ENCODE results near the gene SFR1.
"Not testable (repeated sequence)": the region's sequence is repeated elsewhere in the genome, so short reads cannot be mapped to it uniquely, and the experiment has no call there.

SFR1 gene

DNA sequence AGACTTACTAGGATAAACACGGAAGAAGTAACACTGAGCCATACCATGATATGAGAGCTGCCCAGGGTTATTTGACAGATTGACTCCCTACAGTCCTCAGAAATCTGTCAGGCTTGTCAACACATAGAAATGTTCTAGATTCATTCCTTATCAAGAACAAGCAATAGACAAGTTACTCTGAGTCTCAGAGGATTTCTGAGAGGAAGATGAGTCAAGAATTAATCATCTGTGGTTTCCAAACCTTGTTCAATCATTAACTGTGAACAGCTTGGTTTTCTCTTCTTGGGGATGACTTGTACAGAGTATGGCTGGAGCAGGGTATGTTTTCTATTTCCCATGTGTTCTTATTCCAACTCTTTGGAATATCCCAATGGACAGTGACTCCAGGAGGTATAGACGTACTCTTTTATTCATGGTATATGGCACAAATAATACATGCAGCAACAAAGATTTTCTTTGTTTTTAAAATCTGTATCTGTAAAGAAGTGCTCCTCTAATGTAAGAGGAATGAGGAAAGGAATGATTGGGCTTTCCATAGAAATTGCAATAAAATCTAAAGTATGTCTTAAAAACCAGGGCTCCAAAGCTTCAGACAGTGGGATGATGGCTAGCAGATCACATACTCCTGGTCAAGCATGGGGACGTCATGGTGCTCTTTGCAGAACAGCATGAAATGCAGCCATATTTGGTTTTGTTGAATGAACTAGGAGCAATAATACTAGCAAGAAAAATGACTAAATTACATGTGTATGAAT is 11.9 kb upstream of the SFR1 start:
- DNase-seq: no peak

DNA sequence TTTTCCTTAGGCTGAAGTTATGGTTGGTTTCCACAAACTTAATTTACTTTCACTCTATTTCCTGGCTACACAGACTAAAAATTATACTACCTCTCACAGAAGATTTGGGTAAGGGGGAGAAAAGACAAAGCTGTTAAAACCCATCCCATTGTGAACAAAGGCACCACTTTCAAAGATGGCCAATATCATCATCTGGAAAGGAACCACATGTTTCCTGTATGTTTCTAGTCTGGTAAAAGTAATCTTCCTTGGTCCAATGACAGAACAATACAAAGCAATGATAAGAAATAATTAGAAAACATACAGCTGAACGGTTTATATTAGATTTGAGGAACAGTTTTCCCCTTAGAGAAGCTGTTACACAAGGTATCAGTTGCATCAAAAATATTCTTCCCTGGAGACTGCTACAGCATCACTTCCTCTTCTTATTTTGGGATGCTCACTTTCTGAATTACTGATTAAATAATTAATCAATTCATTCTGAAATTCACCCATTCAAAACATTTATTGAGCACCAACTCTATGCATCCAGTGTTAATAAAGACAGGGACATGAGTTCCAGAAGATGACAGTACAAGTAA is 8.5 kb upstream of the SFR1 start:
- DNase-seq: no peak

DNA sequence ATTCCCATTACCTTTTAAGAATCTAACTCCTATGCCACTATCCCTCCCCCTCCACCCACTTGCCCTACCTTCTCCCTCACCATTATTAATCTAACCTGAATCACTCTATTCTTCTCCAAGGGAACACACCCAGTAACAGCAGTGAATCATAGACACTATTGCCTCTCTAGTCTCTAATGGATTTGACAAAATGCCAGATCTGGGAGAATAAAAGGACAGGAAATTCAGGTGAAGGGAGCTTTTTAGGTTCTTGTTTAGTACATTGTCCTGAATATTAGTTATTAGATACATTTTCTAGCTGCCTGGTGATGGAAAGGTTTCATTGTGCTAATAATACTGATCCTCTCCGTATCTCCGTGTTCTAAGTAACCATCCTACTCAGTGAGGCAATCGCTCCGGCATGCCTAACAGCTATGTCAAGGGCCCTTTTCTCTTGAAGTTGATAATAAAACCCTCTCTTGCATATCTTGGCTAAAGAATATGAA is 4.1 kb upstream of the SFR1 start:
- DNase-seq: no peak

DNA sequence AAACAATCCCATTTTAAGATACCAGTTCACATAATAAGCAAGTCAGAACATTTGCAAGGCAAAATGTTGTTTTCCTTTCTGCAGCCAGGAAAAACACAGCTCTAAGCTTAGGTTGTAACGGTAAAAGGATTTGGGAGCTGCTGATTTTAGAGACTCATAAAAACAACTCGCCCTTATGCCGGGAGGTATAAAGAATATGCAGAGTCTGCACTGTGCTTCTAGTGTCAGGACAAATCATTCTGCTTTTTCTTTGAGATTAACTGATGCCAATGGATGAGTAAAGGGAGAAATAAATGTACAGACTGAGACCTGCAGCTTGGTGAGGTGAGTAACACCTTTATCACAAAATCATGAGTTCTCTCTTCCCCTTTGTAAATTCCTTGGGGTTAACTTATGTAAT is 2.0 kb upstream of the SFR1 start:
- DNase-seq: no peak

DNA sequence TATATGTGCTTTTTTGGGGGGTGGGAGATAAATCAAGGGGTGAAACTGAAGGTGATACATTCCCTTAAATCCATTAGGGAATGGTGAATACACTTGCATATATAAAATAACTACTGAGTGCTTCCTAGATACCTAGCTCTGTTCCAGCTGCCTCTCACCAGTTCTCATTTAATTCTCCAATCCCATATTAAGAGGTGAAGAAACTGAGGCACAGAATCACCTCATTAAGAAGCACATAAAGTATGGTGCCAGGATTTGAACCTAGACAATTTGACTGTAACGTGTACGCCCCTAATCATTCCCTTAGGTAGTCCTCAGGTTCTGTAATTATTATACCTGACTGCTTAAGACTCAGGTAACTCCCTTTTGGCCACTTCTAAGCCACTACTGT is 1.5 kb upstream of the SFR1 start:
- no peak for DNase-seq

DNA sequence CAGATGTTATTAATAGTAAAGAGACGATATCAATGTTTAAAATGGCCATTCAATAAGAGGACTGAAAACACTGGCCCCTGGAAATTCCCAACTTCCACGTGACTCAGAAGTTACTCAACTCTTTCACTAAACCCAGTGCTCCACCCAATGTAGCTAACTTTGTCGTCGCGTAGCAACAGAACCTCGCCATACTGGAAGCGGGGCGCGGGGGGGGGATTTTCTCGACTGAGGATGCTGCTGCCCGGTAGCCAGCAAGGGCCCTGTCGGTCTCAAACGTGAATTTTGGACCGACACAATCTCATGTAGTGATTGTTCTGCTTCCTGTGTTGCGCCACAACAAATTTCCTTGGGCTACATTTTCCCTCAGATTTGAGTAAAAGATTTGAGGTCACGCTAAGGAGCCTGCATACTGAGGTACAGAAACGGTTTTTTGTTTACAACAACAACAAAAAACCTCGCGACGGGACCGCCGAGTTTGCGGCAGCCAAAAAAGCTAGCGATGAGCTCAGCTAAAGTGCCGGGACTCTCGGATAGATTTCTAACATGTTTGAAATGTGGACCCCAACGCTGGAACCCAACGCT is 977 bp upstream of the SFR1 start:
- DNase-seq: peak; percentile 62 to 80

DNA sequence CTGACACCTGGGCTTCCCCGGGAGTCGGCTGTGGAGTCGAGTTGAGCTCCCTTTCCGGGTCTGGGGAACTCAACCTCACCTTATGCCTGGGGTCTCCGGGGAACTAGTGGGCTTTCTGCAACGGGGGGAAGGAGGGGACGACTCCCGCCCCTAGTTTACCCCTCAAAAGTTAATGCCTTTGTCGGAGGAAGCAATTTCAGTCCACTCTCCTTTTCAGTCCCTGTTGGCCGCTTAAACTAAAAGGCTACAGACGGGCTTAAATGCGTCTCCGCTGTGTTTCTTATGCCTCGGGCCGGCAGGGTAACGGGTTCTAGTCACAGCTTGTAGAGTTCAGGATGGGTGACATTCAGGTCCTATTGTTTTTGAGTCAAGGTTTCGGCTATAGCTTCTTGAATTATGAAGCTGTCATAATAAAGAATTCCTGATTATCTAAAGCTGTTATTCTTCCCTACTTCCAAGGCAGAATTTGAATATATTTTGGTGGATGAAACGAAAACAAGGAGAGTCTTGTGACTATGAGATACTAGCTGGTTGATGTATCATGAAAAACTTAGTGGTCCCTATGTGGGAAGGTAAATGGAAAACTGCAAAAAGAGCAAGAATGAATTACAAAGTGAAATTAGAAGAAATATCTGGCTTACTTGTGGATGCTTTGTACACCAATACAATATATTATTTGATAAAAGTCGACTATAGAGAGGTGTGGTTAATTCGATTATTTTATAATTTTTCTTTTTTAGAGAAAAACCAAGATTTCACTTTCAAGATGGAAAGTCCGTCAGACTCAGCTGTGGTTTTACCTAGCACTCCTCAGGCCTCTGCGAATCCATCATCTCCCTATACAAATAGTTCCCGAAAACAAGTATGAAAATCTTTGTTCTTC is 495 bp downstream of the SFR1 start:
- peak; percentile 20 to 29 for DNase-seq

DNA sequence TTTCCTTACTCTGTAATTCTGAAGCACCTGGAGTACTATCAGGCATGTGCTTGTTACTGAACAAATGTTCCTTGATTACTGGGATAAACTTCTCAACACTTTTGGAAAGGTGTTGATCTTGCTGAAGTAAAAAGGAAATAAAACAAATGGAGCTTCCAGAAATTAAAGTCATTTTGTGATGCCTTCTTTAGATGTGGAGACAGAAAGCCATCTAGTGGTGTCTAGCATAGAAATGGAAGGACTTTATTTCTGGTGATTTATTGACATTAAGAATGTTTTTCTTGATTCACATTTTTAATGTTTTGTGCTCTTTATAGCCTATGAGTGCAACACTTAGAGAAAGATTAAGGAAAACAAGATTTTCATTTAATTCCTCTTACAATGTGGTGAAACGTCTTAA is 1.4 kb downstream of the SFR1 start:
- DNase-seq: peak; percentile 23 to 24

- peak; percentile 3 to 33 for DNase-seq
These were observed 5.4 kb downstream of the SFR1 start for GRCh38 chr10:104127411-104127810.

- no peak for DNase-seq
These were observed 6.2 kb downstream of the SFR1 start for GRCh38 chr10:104128214-104128613.

DNA sequence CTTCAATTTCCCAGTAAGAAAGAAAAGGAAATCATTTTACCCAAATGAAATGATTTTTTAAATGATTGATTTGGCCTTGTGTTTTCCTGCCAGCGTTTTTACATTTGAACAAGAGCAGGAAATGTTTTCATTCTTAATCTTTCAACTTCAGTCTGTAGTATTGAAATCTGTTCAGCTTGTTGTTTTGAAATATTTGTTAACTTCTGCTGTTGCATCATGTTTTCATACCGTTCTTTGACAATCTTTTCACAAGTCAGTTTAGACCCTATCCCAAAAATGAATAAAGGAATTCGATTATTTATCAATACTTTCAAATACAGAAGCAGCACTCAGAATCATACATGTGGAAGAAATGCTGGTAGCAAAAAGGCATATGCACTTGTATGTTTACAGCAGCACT is 8.1 kb downstream of the SFR1 start:
- DNase-seq: no peak

DNA sequence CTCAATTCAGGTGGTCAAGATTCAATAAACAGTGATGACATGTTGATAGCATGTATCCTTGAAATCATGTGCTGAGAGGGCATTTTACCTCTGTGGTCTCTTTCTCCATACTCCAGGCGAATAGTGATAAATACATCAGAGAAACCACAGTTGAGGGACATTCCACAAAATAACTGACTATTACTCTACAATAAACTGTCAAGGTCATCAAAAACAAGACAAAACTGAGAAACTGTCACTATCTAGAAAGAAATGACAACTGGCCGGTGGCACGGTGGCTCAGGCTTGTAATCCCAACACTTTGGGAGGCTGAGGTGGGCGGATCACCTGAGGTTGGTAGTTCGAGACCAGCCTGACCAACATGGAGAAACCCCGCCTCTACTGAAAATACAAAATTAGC is 16.2 kb downstream of the SFR1 start:
- no peak for DNase-seq

DNA sequence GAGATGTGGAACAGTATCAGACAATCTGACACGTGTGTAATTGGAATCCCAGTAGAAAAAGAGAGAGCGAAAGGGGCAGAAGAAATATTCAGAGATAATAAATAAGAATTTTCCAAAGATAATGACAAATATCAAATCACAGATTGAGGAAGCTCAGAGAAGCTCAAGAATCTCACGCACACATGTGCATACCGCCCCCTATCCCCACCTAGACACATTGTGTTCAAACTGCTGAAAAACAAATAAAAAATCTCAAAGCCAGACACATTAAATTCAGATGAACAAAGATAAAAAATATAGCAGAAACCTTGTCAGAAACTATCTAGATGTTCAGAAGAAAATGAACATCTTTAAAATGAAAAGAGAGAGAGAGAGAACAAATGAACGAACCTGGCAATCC is 17.2 kb downstream of the SFR1 start:
- DNase-seq: peak in 1 of 2 experiments; percentile 17

DNA sequence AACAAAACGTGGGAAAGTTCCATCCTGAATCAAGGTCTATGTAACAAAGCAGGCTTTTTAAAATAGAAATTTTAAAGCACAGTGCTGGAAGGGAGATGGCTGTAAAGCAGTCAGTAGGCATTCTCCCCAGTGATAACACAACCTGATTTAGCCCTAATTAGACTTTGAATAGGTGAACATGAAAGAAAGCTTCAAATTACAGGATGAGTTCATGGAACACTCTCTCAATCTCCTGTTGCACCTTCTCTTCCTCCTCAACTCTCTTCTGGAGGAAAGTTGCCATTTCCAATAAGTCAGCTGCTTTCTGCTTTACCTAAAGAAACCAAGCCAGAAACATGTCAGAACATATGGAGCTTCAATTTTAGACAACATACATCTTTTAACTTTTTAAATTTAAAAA is 20.1 kb downstream of the SFR1 start:
- no peak for DNase-seq

DNA sequence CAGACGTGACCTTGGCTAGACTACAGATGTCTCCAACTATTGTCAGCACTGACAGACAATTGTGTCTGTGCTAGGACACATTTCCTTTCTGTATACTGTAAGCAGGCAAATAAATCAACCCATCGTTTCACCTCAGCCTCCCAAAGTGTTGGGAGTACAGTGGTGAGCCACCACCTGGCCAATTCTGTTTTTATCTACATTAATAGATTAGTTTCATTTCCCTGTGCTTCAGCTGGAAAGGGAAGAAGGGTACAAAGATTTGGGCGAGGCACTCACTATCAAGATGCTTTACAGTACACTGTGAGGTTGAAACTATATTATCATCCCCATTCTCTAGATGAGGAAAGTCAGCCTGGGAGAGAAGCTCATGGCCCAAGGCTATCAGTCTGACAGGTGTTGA is 21.9 kb downstream of the SFR1 start:
- no peak for DNase-seq

DNA sequence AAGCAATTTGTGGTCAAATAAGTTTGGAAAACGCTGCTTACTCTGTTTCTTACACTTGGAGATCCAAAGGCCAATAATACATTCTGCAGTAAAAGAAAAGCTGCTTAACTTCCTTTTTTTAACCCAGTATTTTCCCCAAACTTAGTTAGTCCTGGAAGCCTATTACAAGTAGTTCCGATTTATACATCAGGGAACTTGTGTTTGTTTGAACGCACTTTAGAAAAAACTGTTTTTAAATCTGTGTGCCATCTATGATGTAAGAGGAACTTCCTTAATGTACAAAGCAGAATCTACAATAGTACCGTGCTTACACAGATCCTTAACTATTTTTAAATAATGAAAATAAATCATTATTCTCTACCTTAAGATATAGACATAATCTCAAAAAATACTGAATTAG is 23.0 kb downstream of the SFR1 start:
- no peak for DNase-seq

DNA sequence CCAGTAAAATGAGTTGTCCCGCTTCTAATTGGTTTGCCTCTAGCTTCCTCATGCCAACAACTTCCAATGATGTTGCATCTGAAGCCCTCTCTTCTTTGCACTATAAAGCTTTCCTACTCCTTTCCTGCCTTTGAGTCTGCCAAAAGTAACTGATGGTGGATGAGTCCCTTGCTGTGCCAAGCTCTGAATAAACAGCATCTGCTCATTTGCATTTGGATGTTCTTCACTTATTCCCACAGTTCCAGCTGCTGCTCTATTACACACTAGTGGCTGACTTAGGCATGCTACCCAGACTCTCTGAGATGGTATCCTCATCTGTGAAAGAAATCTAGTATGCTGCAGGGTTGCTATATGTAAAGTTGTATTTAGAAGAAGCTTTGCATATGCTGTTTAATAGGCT is 24.9 kb downstream of the SFR1 start:
- DNase-seq: no peak

DNA sequence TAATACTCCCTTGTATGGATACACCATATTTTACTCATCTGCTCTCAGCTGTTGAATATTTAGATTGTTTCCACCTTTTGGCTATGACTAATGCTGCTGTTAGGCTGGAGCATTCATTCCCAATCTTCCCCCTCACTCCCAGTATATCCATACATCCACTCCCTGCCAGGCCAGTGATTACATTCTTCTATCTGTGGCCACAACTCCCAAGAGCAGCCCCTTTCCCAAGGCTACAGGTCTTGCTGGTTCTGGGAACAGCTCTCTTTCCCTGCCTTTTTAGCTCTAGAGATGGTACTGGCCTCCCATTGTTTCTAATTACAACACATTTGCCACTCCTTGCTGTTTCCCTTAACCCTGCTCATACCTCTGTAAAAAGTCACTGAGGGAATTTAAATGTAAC is 28.2 kb downstream of the SFR1 start:
- no peak for DNase-seq

DNA sequence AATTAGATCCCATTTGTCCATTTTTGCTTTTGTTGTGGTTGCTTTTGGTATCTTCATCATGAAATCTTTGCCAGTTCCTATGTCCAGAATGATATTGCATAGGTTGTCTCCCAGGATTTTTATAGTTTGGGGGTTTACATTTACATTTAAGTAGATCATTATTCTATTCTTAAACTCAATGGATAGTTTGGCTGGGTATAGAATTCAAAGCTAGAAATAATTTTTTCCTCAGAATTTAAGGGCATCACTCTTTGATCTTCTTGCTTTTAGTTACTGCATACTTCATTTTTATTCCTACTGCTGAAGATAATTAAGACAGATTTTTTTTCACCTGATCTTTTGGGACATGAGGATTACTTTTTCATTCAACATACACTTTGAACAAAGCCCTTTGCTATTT is 29.8 kb downstream of the SFR1 start:
- DNase-seq: no peak

- DNase-seq: no peak
These were observed 33.6 kb downstream of the SFR1 start for GRCh38 chr10:104155591-104155990.

DNA sequence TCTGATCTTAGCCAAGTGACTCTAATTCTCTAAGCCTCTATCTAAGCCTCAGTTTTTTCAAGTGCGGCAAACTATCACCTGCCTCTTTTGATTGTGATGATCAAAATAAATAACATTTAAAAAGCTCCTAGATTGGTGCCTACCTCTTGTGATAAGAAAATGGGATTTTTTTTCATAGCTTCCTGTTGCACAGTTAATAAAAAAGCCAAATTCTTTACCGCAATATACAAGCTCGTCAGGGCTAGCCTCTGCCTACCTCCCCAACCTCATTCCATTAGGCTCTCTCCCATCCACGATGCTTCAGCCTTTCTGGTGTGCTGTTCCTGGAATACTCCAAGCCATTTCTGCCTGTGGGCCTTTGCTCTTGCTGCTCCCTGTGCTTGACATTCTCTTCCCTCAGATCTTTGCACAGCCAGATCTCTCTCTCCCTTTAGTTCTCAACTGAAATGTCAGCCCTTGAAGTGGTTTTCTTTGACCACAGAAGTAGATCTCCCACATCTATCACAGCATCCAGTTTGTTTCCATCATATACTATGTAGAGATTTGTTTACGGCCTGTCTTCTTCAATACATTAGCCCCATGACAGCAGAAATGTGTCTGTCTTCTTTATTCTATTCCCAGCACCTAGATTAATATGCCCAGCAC is 48.8 kb downstream of the SFR1 start:
- no peak for DNase-seq

GRCh38 chr10:104174136-104174535 is 52.2 kb downstream of the SFR1 start:
- not testable (repeated sequence) for DNase-seq
